Smooth muscle cell (in vitro differentiated cells): ENCODE data around the gene BLCAP. TPM values are rescaled to one million over a fixed set of nuclear protein-coding genes. Genes with fewer than 3 reads are reported as not detected.
A peak's percentile ranks its signal among the peaks of the same experiment; 100 is the strongest.

ENCODE experiments used
- DNase-seq: peaks from one replicate; lab custom pipeline; 2025; ENCODE audit not compliant: unreplicated experiment; lab: John Stamatoyannopoulos, UW
- H2AFZ ChIP-seq: fragments of 200-600 bp; sonication (generic); 2 replicates; pipeline ENCODE4 v1.6.0; 2016; ENCODE audit warnings: antibody characterized with exemption, low read depth, mild to moderate bottlenecking
- H3F3A ChIP-seq: fragments of 200-600 bp; sonication (generic); 2 replicates; pipeline ENCODE4 v1.6.0; 2017; ENCODE audit warnings: antibody characterized with exemption, low read depth
- H3K27ac ChIP-seq: fragments of 200-600 bp; sonication (generic); 2 replicates; pipeline ENCODE4 v1.5.1; 2016; ENCODE audit warnings: low read depth, mild to moderate bottlenecking
- H3K27me3 ChIP-seq: fragments of 200-600 bp; sonication (generic); 2 replicates; pipeline ENCODE4 v1.6.1; 2016; ENCODE audit warnings: low read depth, mild to moderate bottlenecking
- H3K36me3 ChIP-seq: fragments of 200-600 bp; sonication (generic); 2 replicates; pipeline ENCODE4 v1.5.1; 2016; ENCODE audit warnings: low read depth
- H3K4me1 ChIP-seq: fragments of 200-600 bp; sonication (generic); 2 replicates; pipeline ENCODE4 v1.5.1; 2016; ENCODE audit warnings: low read depth
- H3K4me2 ChIP-seq: fragments of 200-600 bp; sonication (generic); 2 replicates; pipeline ENCODE4 v1.6.0; 2016; ENCODE audit warnings: mild to moderate bottlenecking
- H3K4me3 ChIP-seq: fragments of 200-600 bp; sonication (generic); 2 replicates; pipeline ENCODE4 v1.5.1; 2016; ENCODE audit warnings: mild to moderate bottlenecking
- H3K79me2 ChIP-seq: fragments of 200-600 bp; sonication (generic); 2 replicates; pipeline ENCODE4 v1.6.0; 2016; ENCODE audit warnings: low read depth, mild to moderate bottlenecking
- H3K9ac ChIP-seq: fragments of 200-600 bp; sonication (generic); 2 replicates; pipeline ENCODE4 v1.6.0; 2016; ENCODE audit warnings: low read depth
- H3K9me3 ChIP-seq: fragments of 200-600 bp; sonication (generic); replicated peaks from 2 replicates; pipeline ENCODE4 v1.5.1; 2016; ENCODE audit warnings: low read depth
- H4K20me1 ChIP-seq: fragments of 200-600 bp; sonication (generic); 2 replicates; pipeline ENCODE4 v1.6.0; 2016; ENCODE audit warnings: low read depth
- CTCF ChIP-seq: fragments of 200-600 bp; sonication (generic); IDR thresholded peaks from 2 replicates; pipeline ENCODE4 v1.5.1; 2017; ENCODE audit warnings: borderline replicate concordance, mild to moderate bottlenecking, antibody characterized with exemption; ENCODE audit not compliant: insufficient read depth, poor library complexity, severe bottlenecking
- WGBS: methylation state at CpG from one replicate; pipeline ENCODE4 v1.1.7; 2016; ENCODE audit warnings: low lambda C conversion rate; 5-methylcytosine and 5-hydroxymethylcytosine counted together
- polyA plus RNA-seq: library from polyadenylated mRNA; unstranded; fragments of >200 nt; fragmentation: Nextera tagmentation; extraction: Ambion mirVana; gene quantifications from 2 replicates; pipeline ENCODE4 v1.2.1, GENCODE V29; 2016
- total RNA-seq: library from RNA; depleted of rRNA; stranded (reverse); fragments of >200 nt; gene quantifications from 2 replicates; pipeline ENCODE4 v1.2.3, GENCODE V29; 2014

The BLCAP gene
- total and polyA plus RNA-seq, 2 experiments from 2014 or later: 34.2 to 45.9 TPM

GRCh38 chr20:37515876-37516275, 11.8 kb downstream of the BLCAP start:
- peaks cover 4% of the 10 kb centered on the region for H3F3A ChIP-seq
- no peak overlapping the region for H2AFZ ChIP-seq
- no peak for TF ChIP-seq CTCF
- H3K4me3 ChIP-seq: no peak overlapping the region
- WGBS: 96% methylated on average over 4 of the region's 4 CpGs
- H3K27ac ChIP-seq: no peak overlapping the region
- no peaks in the 10 kb centered on the region for H3K27me3 ChIP-seq
- no peaks in the 10 kb centered on the region for H3K9me3 ChIP-seq
- H3K9ac ChIP-seq: no peak overlapping the region
- peaks cover 16% of the 10 kb centered on the region for H3K4me1 ChIP-seq
- H3K79me2 ChIP-seq: peaks cover 78% of the 10 kb centered on the region
- no peaks in the 10 kb centered on the region for H3K36me3 ChIP-seq
- H4K20me1 ChIP-seq: peaks cover 100% of the 10 kb centered on the region
- H3K4me2 ChIP-seq: no peak overlapping the region
- DNase-seq: no peak

- no peak overlapping the region for H2AFZ ChIP-seq
- H3K27ac ChIP-seq: no peak overlapping the region
- H3K36me3 ChIP-seq: no peaks in the 10 kb centered on the region
- H3K9me3 ChIP-seq: no peaks in the 10 kb centered on the region
- H3K27me3 ChIP-seq: no peaks in the 10 kb centered on the region
- peaks cover 4% of the 10 kb centered on the region for H3F3A ChIP-seq
- no peak for DNase-seq
- no peak overlapping the region for H3K4me2 ChIP-seq
- H3K9ac ChIP-seq: no peak overlapping the region
- WGBS: 92% methylated on average over 4 of the region's 4 CpGs
- H3K4me3 ChIP-seq: no peak overlapping the region
- H4K20me1 ChIP-seq: peaks cover 100% of the 10 kb centered on the region
- peaks cover 10% of the 10 kb centered on the region for H3K4me1 ChIP-seq
- H3K79me2 ChIP-seq: peaks cover 61% of the 10 kb centered on the region
- TF ChIP-seq CTCF: no peak
These were observed 13.8 kb downstream of the BLCAP start for GRCh38 chr20:37513779-37514359.

- Histone ChIP-seq H2AFZ (no peak overlapping the region), H3K27me3 (no peaks in the 10 kb centered on the region), H3F3A (no peaks in the 10 kb centered on the region), H3K4me1 (peaks cover 2% of the 10 kb centered on the region), H3K9me3 (no peaks in the 10 kb centered on the region), H3K4me3 (no peak overlapping the region), H3K4me2 (peak overlapping the region; percentile 75), H3K79me2 (peaks cover 43% of the 10 kb centered on the region), H3K27ac (peak overlapping the region; percentile 64), H3K36me3 (no peaks in the 10 kb centered on the region), H4K20me1 (peaks cover 100% of the 10 kb centered on the region), H3K9ac (no peak overlapping the region)
- no peak for TF ChIP-seq CTCF
- 62% methylated on average over 6 of the region's 6 CpGs for WGBS
- DNase-seq: no peak
These were observed 15.9 kb downstream of the BLCAP start for GRCh38 chr20:37511610-37512275.

- DNase-seq: no peak
- no peak overlapping the region for H3K4me2 ChIP-seq
- H3K79me2 ChIP-seq: peaks cover 27% of the 10 kb centered on the region
- 96% methylated on average over 5 of the region's 5 CpGs for WGBS
- peaks cover 4% of the 10 kb centered on the region for H3F3A ChIP-seq
- no peak overlapping the region for H3K9ac ChIP-seq
- no peak for TF ChIP-seq CTCF
- no peak overlapping the region for H3K4me3 ChIP-seq
- H4K20me1 ChIP-seq: peaks cover 100% of the 10 kb centered on the region
- H3K4me1 ChIP-seq: peaks cover 3% of the 10 kb centered on the region
- H2AFZ ChIP-seq: no peak overlapping the region
- H3K9me3 ChIP-seq: no peaks in the 10 kb centered on the region
- no peaks in the 10 kb centered on the region for H3K36me3 ChIP-seq
- H3K27ac ChIP-seq: no peak overlapping the region
- H3K27me3 ChIP-seq: no peaks in the 10 kb centered on the region
These were observed 17.4 kb downstream of the BLCAP start for GRCh38 chr20:37510226-37510625.
